Stimulated activated CD4-positive, alpha-beta T cell treated with anti-CD3 and anti-CD28 coated beads, Interleukin-2, amount 100 ng/mL, for 4 hours (primary cell): ENCODE data around the gene DUSP15.
"Not testable (repeated sequence)": the region's sequence is repeated elsewhere in the genome, so short reads cannot be mapped to it uniquely, and the experiment has no call there.

Experiments used
- DNase-seq: peaks from one replicate; pipeline ENCODE4 v3.0.0-alpha.2; 2020; ENCODE audit warnings: low read depth

Gene DUSP15, protein sequence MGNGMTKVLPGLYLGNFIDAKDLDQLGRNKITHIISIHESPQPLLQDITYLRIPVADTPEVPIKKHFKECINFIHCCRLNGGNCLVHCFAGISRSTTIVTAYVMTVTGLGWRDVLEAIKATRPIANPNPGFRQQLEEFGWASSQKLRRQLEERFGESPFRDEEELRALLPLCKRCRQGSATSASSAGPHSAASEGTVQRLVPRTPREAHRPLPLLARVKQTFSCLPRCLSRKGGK

DNA sequence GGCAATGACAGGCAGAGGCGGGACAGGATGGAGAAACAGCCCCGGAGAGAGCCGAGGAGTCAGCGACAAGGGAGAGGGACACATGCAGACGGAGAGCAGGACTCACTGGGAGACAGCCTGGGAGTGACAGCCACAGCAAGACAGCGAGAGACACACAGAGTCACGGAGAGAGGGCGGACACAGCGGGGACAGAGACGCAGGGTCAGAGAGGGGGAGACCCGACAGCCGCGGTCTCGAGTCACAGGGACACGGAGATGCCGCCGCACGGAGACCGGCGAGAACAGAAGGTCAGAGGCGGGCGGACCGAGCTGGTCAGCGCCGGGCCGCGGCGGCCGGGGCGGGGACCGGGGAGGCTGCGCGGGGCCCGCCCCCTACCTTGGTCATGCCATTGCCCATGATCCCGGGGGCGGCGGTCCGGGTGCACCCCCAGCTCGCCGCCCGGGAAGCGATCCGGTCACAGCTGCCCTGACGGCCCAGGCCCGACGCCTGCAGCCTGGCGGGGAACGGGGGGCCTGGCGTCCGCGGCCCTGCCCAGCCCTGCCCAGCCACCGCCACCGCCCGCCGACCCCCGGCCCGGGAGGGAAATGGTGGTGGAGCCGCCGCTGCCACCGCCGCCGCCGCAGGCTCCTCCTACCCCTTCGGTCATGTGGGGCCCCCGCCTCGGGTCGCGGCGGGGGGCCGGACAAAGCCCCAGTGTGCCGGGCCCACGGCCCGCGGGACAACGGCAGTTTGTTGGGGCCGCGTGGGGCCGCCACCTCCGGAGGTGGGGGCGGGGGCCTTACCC lies at the start of gene DUSP15, which contains the start of gene TTLL9:
DUSP15 (minus strand) TSS at position 586 of the 784 bp plus-strand sequence; CDS start at position 396, 190 bp downstream.
TTLL9 (plus strand) TSS at position 693 of the 784 bp plus-strand sequence. CDS start 493 bp downstream, outside the sequence.
- DNase-seq, result no peak

DNA sequence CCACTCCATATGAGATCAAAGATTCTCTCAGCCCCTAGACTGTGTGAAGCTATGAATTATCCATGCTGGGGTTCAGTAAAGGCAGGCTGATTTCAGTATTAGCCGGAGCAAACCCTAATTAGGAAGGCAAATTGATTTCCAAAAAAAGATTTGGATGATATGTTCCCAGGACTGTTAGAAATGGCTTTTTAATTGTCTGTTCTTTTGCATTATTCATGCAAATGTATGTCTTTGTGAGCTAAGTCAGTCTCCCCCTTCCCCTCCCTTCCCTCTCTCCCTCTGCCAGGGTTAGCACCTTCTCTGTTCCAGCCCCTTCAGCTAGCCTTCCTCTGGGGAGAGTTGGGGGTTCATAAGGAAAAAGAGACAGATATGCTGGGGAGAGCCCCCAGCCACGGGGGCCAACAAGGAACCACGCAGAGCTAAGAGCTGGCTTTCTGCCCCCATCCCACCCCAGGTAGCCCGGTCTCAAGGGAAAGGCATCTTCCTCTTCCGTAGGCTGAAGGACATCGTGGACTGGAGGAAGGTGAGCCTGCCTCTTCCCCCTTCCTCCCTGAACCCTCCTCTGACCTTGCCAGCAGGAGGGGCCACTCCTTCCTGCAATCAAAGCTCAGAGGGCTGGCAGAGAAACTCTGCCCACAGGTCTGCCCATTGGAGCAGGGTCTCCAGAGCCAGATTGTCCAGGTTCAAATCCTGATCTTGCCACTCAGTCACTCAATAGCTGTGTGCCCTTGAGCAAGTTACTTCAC lies 49.3 kb upstream of the DUSP15 start:
- DNase-seq, result no peak

- DNase-seq, result no peak
These were observed 48.3 kb upstream of the DUSP15 start for GRCh38 chr20:31918466-31919105.

GRCh38 chr20:31917962-31918412 lies 47.7 kb upstream of the DUSP15 start:
- DNase-seq, result not testable (repeated sequence)

- no peak for DNase-seq
These were observed 46.4 kb upstream of the DUSP15 start for GRCh38 chr20:31916708-31917107.

- no peak for DNase-seq
These were observed 45.4 kb upstream of the DUSP15 start for GRCh38 chr20:31915491-31916280.

DNA sequence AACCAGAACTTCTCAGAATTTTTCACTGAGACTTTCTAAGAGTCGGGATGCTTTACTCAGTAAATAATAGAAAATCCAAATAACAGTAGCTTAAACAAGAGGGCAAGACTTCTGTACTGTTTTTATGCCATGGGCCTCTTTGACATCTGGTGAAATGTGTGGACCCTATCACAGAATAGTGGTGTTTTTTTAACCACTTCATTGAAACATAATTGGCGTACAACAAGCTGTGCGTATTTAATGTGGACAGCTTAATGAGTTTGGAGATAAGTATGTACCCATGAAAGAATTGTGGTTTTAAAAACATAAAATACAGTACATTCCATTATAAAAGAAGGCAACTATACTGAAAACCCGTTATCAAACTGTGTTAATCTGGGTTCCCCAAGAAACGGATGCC lies 43.8 kb upstream of the DUSP15 start:
- no peak for DNase-seq

- DNase-seq, result no peak
These were observed 43.3 kb upstream of the DUSP15 start for GRCh38 chr20:31913431-31914157.

DNA sequence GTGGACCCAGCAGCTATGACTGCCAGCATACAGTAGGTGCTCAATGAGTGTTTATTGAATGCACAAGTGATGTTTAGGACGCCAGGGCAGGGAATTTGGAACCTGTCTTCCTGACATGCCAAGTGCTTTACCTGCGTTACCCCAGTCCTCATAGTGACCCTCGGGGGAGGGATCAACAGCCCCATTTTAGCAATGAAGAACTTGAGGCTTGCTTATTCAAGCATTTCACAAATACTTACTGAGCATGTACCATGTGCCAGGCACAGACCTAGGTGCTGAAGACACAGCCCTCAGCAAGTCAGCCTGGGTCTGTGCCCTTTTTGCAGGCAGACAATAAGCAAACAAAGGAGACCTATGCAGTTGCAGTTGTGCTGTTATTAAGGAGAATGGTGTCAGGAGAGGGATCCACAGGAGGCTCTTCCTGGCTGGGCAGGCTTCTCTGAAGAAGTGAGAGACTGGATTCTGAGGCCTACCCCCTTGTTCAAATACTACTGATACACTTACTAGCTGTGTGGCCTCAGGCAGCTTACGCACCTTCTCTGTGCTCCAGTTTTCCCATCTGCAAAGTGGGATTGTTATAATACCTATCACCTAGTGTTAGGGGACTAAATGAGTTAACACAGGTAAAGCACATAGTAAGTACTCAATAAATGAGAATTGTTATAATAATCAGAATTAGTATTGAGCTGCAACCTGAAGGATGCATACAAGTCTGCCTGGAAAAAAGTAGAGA lies 39.9 kb upstream of the DUSP15 start:
- no peak for DNase-seq

DNA sequence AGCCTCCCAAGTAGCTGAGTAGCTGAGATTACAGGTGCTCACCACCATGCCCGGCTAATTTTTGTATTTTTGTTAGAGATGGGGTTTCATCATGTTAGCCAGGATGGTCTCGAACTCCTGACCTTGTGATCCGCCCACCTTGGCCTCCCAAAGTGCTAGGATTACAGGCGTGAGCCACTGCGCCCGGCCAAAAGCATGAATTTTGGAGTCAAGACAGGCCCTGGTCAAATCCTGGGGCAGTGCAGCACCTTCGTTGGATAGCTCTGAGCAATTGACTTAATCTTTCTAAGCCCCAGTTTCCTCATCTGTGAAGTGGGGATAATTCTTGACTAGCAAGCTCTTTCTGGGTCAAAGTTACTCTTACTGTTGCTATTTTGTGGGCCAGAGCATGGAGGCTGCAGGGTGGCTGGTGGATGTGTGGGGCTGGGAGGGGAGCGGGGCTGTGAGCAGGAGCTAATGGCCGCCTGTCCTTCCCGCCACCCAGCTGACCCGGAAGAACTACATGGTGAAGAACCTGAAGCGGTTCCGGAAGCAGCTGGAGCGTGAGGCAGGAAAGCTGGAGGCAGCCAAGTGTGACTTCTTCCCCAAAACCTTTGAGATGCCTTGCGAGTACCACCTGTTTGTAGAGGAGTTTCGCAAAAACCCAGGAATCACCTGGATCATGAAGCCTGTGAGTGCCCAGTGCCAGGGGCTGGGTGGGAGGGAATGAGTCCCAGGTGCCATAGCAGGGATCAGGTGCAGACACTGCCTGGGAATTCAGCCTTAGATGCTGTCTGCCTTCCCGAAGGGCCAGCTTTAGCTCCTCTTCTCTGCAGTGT lies 39.1 kb upstream of the DUSP15 start:
- no peak for DNase-seq

- no peak for DNase-seq
These were observed 38.1 kb upstream of the DUSP15 start for GRCh38 chr20:31908424-31908823.

GRCh38 chr20:31908016-31908415 lies 37.7 kb upstream of the DUSP15 start:
- DNase-seq, result no peak

- DNase-seq, result no peak
These were observed 36.7 kb upstream of the DUSP15 start for GRCh38 chr20:31907046-31907445.

DNA sequence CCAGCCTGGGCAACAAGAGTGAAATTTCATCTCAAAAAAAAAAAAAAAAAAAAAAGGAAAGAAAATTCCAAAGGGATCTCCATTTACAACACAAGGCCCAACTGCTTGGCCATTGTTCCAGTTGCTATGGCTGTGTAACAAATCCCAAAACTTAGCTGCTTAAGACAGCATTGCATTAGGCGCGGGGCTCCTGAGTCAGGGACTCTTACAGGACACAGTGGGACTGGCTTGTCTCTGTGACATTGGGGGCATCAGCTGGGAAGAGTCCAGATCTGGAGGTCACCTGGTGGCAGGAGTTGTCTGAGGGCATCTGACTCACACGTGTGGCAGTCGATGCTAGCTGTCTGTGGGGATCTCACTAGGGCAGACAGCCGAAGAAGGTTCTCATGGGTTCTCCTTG lies 35.7 kb upstream of the DUSP15 start:
- no peak for DNase-seq

DNA sequence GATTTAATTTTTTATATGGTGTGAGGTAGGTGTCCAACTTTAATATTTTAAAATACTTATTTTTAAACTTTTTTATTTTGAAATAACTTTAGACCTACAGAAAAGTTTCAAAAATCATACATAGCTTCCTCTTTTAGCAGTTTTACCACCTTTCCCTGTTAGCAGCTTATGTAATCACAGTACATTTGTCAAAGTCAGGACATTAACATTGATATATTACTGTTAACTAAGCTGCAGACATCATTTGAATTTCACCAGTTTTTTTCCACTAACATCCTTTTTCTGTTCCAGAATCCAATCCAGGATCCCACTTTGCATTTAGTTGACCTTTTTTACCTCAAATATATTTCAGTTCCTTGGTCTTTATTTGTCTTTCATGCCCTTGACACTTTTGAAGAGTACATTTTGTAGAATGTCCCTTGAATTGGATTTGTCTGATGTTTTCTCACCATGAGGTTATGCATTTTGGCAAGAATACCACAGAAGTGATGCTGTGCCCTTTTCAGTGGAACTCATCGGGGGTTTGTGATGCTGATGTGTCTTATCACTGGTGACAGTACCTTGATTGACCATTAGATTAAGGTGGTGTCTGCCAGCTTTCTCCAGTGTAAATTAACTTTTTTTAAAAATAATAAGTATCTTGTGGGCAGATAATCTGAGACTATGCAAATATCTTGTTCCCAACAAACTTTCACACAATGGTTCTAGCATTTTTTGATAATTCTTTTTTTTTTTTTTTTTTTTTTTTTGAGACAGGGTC lies 33.5 kb upstream of the DUSP15 start:
- no peak for DNase-seq

GRCh38 chr20:31901615-31902014 lies 31.3 kb upstream of the DUSP15 start:
- DNase-seq, result no peak

DNA sequence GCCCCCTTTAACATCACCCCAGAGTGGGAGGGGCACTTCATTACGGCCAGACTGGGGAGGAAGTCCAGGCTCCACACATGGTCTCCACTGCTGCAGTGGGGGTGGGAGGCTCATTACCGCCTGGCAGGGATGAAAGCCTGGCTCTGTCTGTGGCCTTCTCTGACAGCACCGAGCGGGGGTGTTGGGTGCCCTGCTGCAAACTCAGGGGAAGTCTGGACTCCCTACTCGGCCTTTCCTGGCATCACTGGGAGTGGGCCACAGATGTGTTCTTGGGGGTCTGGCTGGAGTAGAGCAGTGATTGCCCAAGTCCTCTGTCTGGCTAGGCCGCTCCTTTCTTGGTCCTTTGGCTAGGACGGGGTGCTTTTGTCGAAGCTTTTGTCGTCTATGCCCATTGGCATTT lies 27.2 kb upstream of the DUSP15 start:
- DNase-seq, result no peak

GRCh38 chr20:31896049-31896448 lies 25.7 kb upstream of the DUSP15 start:
- no peak for DNase-seq
